Skeletal muscle tissue (tissue), 4 donors: ENCODE results near the gene BCCIP. TPM values are rescaled to one million over a fixed set of nuclear protein-coding genes. Genes with fewer than 3 reads are reported as not detected.

Experiments used
- H3K27ac ChIP-seq: one replicate; pipeline ENCODE4 v1.7.0; 2013; ENCODE audit warnings: mild to moderate bottlenecking, low read depth, low read length, inconsistent platforms
- H3K27me3 ChIP-seq, 3 donors: one replicate each; pipeline ENCODE4 v1.7.0; 2013; ENCODE audit warnings: low read length in 3 of 3; ENCODE audit not compliant: control insufficient read depth in 3 of 3, insufficient read depth in 3 of 3
- H3K36me3 ChIP-seq, 3 donors: one replicate each; pipeline ENCODE4 v1.7.0; 2013; ENCODE audit warnings: low read length in 3 of 3; ENCODE audit not compliant: control insufficient read depth in 3 of 3, insufficient read depth in 3 of 3
- H3K4me1 ChIP-seq, 3 donors: one replicate each; pipeline ENCODE4 v1.7.0; 2013; ENCODE audit warnings: low read length in 3 of 3, mild to moderate bottlenecking in 3 of 3; ENCODE audit not compliant: control insufficient read depth in 3 of 3, insufficient read depth in 3 of 3
- H3K4me3 ChIP-seq, 3 donors: one replicate each; pipeline ENCODE4 v1.7.0; 2013; ENCODE audit warnings: low read length in 3 of 3
- H3K9ac ChIP-seq, 3 donors: one replicate each; pipeline ENCODE4 v1.7.0; 2013; ENCODE audit warnings: low read length in 3 of 3, mild to moderate bottlenecking in 3 of 3, moderate library complexity in 2 of 3, low read depth in 1 of 3
- H3K9me3 ChIP-seq, 3 donors: one replicate each; pipeline ENCODE4 v1.7.0; 2013; ENCODE audit warnings: low read length in 3 of 3; ENCODE audit not compliant: control insufficient read depth in 3 of 3
- total RNA-seq: library from RNA; depleted of rRNA; stranded (reverse); fragments of >200 nt; gene quantifications from one replicate; pipeline ENCODE4 v1.2.3, GENCODE V29; 2014
- donor health status: Osteomylitis.

The BCCIP gene
- total RNA-seq, 1 donor from 2014 or later: 27.1 TPM

- H3K27me3 ChIP-seq: no peaks in the 10 kb centered on the region
- H3K36me3 ChIP-seq: peaks cover 48 to 70% (median 56%) of the 10 kb centered on the region in 3 donors
- no peak overlapping the region for H3K27ac ChIP-seq
- no peaks in the 10 kb centered on the region for H3K9me3 ChIP-seq
- H3K4me3 ChIP-seq: no peak overlapping the region
- no peak overlapping the region for H3K9ac ChIP-seq
- H3K4me1 ChIP-seq: no peaks in the 10 kb centered on the region
These were observed 25.9 kb upstream of the BCCIP start for GRCh38 chr10:125797424-125797823.

- Histone ChIP-seq H3K36me3 (peaks cover 46 to 70% (median 56%) of the 10 kb centered on the region in 3 donors), H3K27me3 (no peaks in the 10 kb centered on the region), H3K9me3 (no peaks in the 10 kb centered on the region), H3K27ac (no peak overlapping the region), H3K4me3 (no peak overlapping the region), H3K9ac (no peak overlapping the region), H3K4me1 (no peaks in the 10 kb centered on the region)
These were observed 25.2 kb upstream of the BCCIP start for GRCh38 chr10:125797994-125798662.

GRCh38 chr10:125799451-125800182 is 23.7 kb upstream of the BCCIP start:
- Histone ChIP-seq H3K27me3 (no peaks in the 10 kb centered on the region), H3K4me1 (no peaks in the 10 kb centered on the region), H3K9me3 (no peaks in the 10 kb centered on the region), H3K27ac (no peak overlapping the region), H3K4me3 (no peak overlapping the region), H3K36me3 (peaks cover 41 to 59% (median 51%) of the 10 kb centered on the region in 3 donors), H3K9ac (no peak overlapping the region)

GRCh38 chr10:125801574-125801973 is 21.8 kb upstream of the BCCIP start:
- Histone ChIP-seq H3K4me1 (no peaks in the 10 kb centered on the region), H3K9me3 (no peaks in the 10 kb centered on the region), H3K4me3 (no peak overlapping the region), H3K27me3 (no peaks in the 10 kb centered on the region), H3K9ac (no peak overlapping the region), H3K27ac (no peak overlapping the region), H3K36me3 (peaks cover 41 to 57% (median 53%) of the 10 kb centered on the region in 3 donors)

- Histone ChIP-seq H3K4me1 (no peaks in the 10 kb centered on the region), H3K4me3 (no peak overlapping the region), H3K27me3 (no peaks in the 10 kb centered on the region), H3K9me3 (no peaks in the 10 kb centered on the region), H3K9ac (no peak overlapping the region), H3K27ac (no peak overlapping the region), H3K36me3 (peaks cover 41 to 59% (median 56%) of the 10 kb centered on the region in 3 donors)
These were observed 21.2 kb upstream of the BCCIP start for GRCh38 chr10:125802131-125802530.

- H3K36me3 ChIP-seq: peaks cover 37 to 58% (median 57%) of the 10 kb centered on the region in 3 donors
- H3K4me1 ChIP-seq: no peaks in the 10 kb centered on the region
- no peaks in the 10 kb centered on the region for H3K9me3 ChIP-seq
- no peak overlapping the region for H3K9ac ChIP-seq
- H3K27me3 ChIP-seq: no peaks in the 10 kb centered on the region
- H3K4me3 ChIP-seq: no peak overlapping the region
- H3K27ac ChIP-seq: no peak overlapping the region
These were observed 20.6 kb upstream of the BCCIP start for GRCh38 chr10:125802739-125803138.

- H3K27ac ChIP-seq: no peak overlapping the region
- peaks cover 24 to 55% (median 51%) of the 10 kb centered on the region in 3 donors for H3K36me3 ChIP-seq
- H3K4me1 ChIP-seq: no peaks in the 10 kb centered on the region
- no peak overlapping the region for H3K9ac ChIP-seq
- H3K9me3 ChIP-seq: no peaks in the 10 kb centered on the region
- no peak overlapping the region for H3K4me3 ChIP-seq
- no peaks in the 10 kb centered on the region for H3K27me3 ChIP-seq
These were observed 15.3 kb upstream of the BCCIP start for GRCh38 chr10:125808047-125808446.

GRCh38 chr10:125811251-125811650 is 12.1 kb upstream of the BCCIP start:
- Histone ChIP-seq H3K27me3 (no peaks in the 10 kb centered on the region), H3K4me1 (no peaks in the 10 kb centered on the region), H3K9me3 (no peaks in the 10 kb centered on the region), H3K4me3 (no peak overlapping the region), H3K36me3 (peaks cover 25 to 66% (median 57%) of the 10 kb centered on the region in 3 donors), H3K9ac (no peak overlapping the region), H3K27ac (no peak overlapping the region)

GRCh38 chr10:125812128-125812750 is 11.1 kb upstream of the BCCIP start:
- no peaks in the 10 kb centered on the region for H3K4me1 ChIP-seq
- H3K36me3 ChIP-seq: peaks cover 24 to 57% (median 47%) of the 10 kb centered on the region in 3 donors
- H3K27me3 ChIP-seq: no peaks in the 10 kb centered on the region

GRCh38 chr10:125815764-125816163 is 7.6 kb upstream of the BCCIP start:
- peaks cover 18 to 30% (median 26%) of the 10 kb centered on the region in 3 donors for H3K36me3 ChIP-seq
- H3K9ac ChIP-seq: no peak overlapping the region
- no peaks in the 10 kb centered on the region for H3K27me3 ChIP-seq
- no peak overlapping the region for H3K4me3 ChIP-seq
- H3K4me1 ChIP-seq: no peaks in the 10 kb centered on the region
- no peaks in the 10 kb centered on the region for H3K9me3 ChIP-seq
- no peak overlapping the region for H3K27ac ChIP-seq

More at GRCh38 chr10:125812128-125812750, 11.1 kb upstream of the BCCIP start:
- Histone ChIP-seq H3K4me3 (no peak overlapping the region), H3K9me3 (no peaks in the 10 kb centered on the region), H3K9ac (no peak overlapping the region), H3K27ac (no peak overlapping the region)
